Right lobe of liver (tissue), 6 donors: ENCODE data around the gene ZNF28. TPM values are rescaled to one million over a fixed set of nuclear protein-coding genes. Genes with fewer than 3 reads are reported as not detected.
"Not testable (repeated sequence)": the region's sequence is repeated elsewhere in the genome, so short reads cannot be mapped to it uniquely, and the experiment has no call there.

ENCODE experiments used
- ATAC-seq, 4 donors: fragments of 200-7000 bp; cut with Tn5 transposase; one replicate each; pipeline ENCODE4 v1.9.1; 2020; ENCODE audit warnings: mild to moderate bottlenecking in 4 of 4, moderate library complexity in 4 of 4
- DNase-seq, 3 donors: peaks; one replicate each; pipeline ENCODE4 v3.0.0-alpha.2; 2020
- H3K27ac ChIP-seq, 3 donors: fragments of 200-600 bp; one replicate each; pipeline ENCODE4 v1.8.0; 2022
- H3K27me3 ChIP-seq, 2 donors: fragments of 200-600 bp; one replicate each; pipeline ENCODE4 v1.8.0; 2022
- H3K36me3 ChIP-seq, 4 donors: fragments of 200-600 bp; sonication (generic) in 1 of 4; one replicate each; pipeline versions ENCODE4 v1.5.1 to v1.8.0; 2017 to 2022; ENCODE audit warnings: control low read depth in 1 of 4
- H3K4me1 ChIP-seq, 4 donors: fragments of 200-600 bp; sonication (generic) in 1 of 4; one replicate each; pipeline versions ENCODE4 v1.5.1 to v1.8.0; 2017 to 2022; ENCODE audit warnings: control low read depth in 1 of 4
- H3K4me3 ChIP-seq, 3 donors: fragments of 200-600 bp; one replicate each; pipeline ENCODE4 v1.8.0; 2022
- H3K9me3 ChIP-seq, 4 donors: fragments of 200-600 bp; sonication (generic) in 1 of 4; one replicate each; pipeline versions ENCODE4 v1.5.1 to v1.8.0; 2017 to 2022; ENCODE audit warnings: control low read depth in 1 of 4
- POLR2A ChIP-seq: fragments of 450-650 bp; IDR thresholded peaks from one replicate; pipeline ENCODE4 v1.6.1; 2017; ENCODE audit warnings: antibody characterized with exemption, mild to moderate bottlenecking
- WGBS: methylation state at CpG from one replicate; pipeline ENCODE4 v1.1.6; 2018; ENCODE audit warnings: low coverage, low lambda C conversion rate; ENCODE audit not compliant: insufficient coverage; ENCODE audit errors: missing lambda C conversion rate; 5-methylcytosine and 5-hydroxymethylcytosine counted together
- intact Hi-C, 2 donors: fragments of 100-400 bp; cut with DNase I; formaldehyde crosslinking; loops; one replicate each; pipeline versions ENCODE4 v1.11.2 to v1.14.1; 2022
- total RNA-seq, 6 experiments: library from RNA; depleted of rRNA in 2 of 6; stranded (reverse); fragments of >200 nt in 2 of 6; fragmentation: NEBNext Ultra II Directional in 3 of 6; extraction: Animal tissue kit (Norgen Biotek cat#: 25700) in 3 of 6; gene quantifications; one replicate each; pipeline versions ENCODE4 v1.1.0 to v1.2.4, GENCODE V29; 2016 to 2023
- TF ChIP-seq, protein P1 (sequence below), 4 donors: fragments of 200-600 bp in 3 of 4; fragments of 450-650 bp in 1 of 4; IDR thresholded peaks; one replicate each; pipeline versions ENCODE4 v1.5.1 to v1.8.0; 2016 to 2022; ENCODE audit warnings: antibody characterized with exemption in 4 of 4, mild to moderate bottlenecking in 2 of 4
- donor health status: DM: no; HTN: yes; CAD: no.
- donor health status: DM: no; HTN: no; CAD: no.
- donor health status: DM: no; HTN: no; CAD: no.
- donor health status: DM: no; HTN: yes; CAD: no.
- donor health status: DM: no; HTN: yes; CAD: no.

ZNF28 gene
- total RNA-seq, 6 experiments from 2014 or later = 0.92 to 4.2 (median 2.9) TPM

DNA sequence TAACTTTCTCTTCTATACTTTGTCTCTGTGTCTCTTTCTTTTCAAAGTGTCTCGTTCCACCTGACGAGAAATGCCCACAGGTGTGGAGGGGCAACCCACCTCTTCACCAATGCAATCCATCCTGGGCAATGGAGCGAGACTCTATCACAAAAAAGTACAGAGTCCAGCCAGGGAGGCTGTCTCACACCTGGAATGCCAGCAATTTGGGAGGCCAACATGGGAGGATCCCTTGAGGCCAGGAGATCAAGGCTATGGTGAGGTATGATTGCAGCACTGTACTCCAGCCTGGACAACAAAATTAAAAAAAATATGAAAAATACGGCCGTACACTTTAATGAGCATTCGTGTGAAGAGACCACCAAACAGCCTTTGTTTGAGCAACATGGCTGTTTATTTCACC, 32.0 kb downstream of the ZNF28 start:
- ATAC-seq (no peak), DNase-seq (no peak)
- no peaks in the 10 kb centered on the region for H3K36me3 ChIP-seq
- H3K27ac ChIP-seq = no peak overlapping the region
- H3K27me3 ChIP-seq = no peaks in the 10 kb centered on the region
- WGBS = 79% methylated on average over 6 of the region's 6 CpGs
- intact Hi-C loops = no loop called here
- peaks cover 0 to under 1% (median 0%) of the 10 kb centered on the region in 4 donors for H3K9me3 ChIP-seq
- H3K4me1 ChIP-seq = no peaks in the 10 kb centered on the region
- H3K4me3 ChIP-seq = no peak overlapping the region
- TF ChIP-seq, protein P1, sequence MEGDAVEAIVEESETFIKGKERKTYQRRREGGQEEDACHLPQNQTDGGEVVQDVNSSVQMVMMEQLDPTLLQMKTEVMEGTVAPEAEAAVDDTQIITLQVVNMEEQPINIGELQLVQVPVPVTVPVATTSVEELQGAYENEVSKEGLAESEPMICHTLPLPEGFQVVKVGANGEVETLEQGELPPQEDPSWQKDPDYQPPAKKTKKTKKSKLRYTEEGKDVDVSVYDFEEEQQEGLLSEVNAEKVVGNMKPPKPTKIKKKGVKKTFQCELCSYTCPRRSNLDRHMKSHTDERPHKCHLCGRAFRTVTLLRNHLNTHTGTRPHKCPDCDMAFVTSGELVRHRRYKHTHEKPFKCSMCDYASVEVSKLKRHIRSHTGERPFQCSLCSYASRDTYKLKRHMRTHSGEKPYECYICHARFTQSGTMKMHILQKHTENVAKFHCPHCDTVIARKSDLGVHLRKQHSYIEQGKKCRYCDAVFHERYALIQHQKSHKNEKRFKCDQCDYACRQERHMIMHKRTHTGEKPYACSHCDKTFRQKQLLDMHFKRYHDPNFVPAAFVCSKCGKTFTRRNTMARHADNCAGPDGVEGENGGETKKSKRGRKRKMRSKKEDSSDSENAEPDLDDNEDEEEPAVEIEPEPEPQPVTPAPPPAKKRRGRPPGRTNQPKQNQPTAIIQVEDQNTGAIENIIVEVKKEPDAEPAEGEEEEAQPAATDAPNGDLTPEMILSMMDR (IDR thresholded peaks at IDR 0.05) = no peak
- no peak for TF ChIP-seq POLR2A

DNA sequence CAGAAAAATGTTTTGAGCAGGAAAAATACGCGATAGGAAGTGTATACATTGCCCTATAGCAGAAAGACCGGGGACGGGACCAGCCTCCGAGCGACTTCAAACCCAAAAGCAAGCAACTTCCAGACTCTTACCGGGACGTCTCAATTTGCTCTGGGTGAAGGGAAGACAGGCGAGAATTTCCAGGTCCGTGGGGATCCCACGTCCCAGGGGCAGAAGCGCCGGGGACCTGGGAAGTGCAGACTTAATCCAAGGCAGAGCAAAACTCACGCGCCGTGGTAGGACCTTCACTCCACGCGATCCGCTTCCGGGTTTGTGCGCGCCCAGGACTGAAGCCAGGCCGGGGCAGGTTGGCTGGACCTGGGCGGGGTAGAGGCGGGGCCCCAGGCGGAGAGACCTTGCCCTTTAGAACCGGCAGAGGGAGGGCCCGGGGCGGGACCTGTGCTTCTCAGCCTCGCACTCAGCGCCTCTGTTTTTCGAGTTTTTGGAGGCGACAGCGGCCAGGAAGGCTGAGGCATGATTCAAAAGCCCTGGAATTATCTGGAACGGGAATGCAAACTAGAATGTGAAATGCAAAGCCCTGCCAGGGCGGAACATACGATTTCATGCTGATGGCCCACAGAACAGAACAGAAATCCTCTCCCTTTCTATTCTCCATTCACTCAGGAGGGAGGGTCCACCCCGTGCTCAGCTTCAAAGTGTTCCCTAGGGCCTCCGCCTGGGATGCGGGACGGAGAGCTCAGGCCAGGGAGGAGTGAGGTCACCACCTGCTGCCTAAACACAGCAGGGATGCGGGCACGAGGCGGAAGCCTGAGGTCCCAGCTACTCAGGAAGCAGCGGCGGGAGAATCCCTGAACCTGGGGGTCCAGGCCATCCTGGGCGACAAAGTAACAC, 34.7 kb downstream of the ZNF28 start, which contains the start of gene ZNF600:
ZNF600 (minus strand) TSS at position 328 of the 891 bp plus-strand sequence. CDS start 7,903 bp downstream, outside the sequence.
- ATAC-seq (peak; percentile 99 to 100 (median 100)), DNase-seq (peak; percentile 84 to 94 (median 92))
- TF ChIP-seq, protein P1 (IDR thresholded peaks at IDR 0.05) = peak in 3 of 4 donors; percentile 20 to 29 (median 27)
- TF ChIP-seq POLR2A = peak; percentile 53

DNA sequence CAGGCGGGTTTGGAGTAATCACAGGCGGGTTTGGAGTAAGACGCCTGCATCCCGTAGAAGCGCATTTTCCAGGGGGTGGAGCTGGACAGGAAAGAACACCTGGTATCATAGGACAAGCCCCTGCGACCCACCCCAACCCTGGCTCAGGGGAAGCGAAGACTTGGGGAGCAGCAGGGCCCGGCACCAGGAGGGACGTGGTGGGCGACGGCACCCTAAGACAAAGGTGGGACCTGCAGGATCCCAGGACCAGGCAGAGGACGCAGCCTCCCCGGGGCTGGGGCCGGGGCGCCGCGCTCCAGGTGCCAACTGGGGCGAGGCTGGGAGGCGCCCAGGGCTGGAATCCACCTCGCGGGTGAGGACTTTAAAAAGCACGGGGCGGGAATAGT, 35.4 kb downstream of the ZNF28 start:
- ATAC-seq (peak; percentile 31 to 55 (median 44)), DNase-seq (peak in 1 of 3 donors; percentile 45)
- Histone ChIP-seq H3K27me3 (no peaks in the 10 kb centered on the region), H3K4me3 (peak overlapping the region; percentile 59 to 79 (median 62)), H3K36me3 (no peaks in the 10 kb centered on the region), H3K27ac (no peak overlapping the region), H3K9me3 (no peaks in the 10 kb centered on the region), H3K4me1 (no peaks in the 10 kb centered on the region)
- intact Hi-C loops = no loop called here
- no peak for TF ChIP-seq POLR2A
- TF ChIP-seq, protein P1 (IDR thresholded peaks at IDR 0.05) = no peak
- 4% methylated on average over 22 of the region's 23 CpGs for WGBS

More for the DNA sequence above, 34.7 kb downstream of the ZNF28 start, which contains the start of gene ZNF600:
- H3K36me3 ChIP-seq, intact Hi-C loops, H3K27ac ChIP-seq, H3K4me1 ChIP-seq, H3K9me3 ChIP-seq, H3K27me3 ChIP-seq: not testable (repeated sequence)
- peak within 1 kb of the TSS; percentile 59 to 79 (median 62) for H3K4me3 ChIP-seq
- WGBS = 2% methylated on average over 38 of the region's 47 CpGs

DNA sequence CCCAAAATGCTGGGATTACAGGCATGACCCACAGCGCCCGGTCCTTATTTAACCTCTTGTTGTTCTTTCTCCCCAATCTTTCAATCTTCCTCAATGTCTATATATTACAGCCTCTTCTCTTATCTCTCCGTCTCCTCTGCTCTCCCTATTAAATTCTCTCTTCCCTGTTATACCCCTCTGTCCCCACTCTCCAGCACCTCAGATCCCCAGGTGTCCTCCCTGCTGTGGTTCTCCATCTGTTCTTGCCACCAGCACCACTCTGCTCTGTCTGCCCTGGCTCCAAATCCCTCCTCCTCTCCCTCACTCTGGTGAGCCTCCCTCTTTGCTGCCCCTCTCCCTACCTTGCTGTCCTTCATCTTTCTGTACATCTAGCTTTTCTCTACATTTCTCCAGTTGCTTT, 35.9 kb downstream of the ZNF28 start:
- Histone ChIP-seq H3K36me3 (no peaks in the 10 kb centered on the region), H3K27me3 (no peaks in the 10 kb centered on the region), H3K4me1 (no peaks in the 10 kb centered on the region), H3K4me3 (no peak overlapping the region), H3K27ac (no peak overlapping the region), H3K9me3 (no peaks in the 10 kb centered on the region)
- intact Hi-C loops = no loop called here
- WGBS = 86% methylated on average over 3 of the region's 3 CpGs
- ATAC-seq = no peak
- no peak for DNase-seq
- no peak for TF ChIP-seq POLR2A
- TF ChIP-seq, protein P1 (IDR thresholded peaks at IDR 0.05) = no peak

DNA sequence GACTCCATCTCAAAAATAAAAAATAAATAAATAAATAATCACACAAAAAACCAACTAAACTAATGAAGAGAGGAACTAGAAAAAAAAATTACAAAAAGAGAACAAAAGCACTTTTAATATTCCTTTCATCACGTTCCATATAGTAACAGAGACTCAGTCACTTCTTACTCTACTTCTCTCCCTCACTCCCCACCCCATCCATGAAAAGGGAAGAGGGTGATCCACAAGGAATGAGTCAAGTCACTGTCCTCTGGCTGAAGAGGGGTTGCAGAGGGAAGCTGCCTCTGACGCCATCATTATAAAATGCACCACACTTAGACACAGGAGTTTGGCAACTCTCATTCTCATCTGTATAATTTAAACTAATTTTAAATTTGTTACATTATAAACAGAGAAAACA, 38.6 kb downstream of the ZNF28 start:
- H3K27me3 ChIP-seq, H3K36me3 ChIP-seq, ATAC-seq, intact Hi-C loops, H3K4me3 ChIP-seq, H3K9me3 ChIP-seq, H3K4me1 ChIP-seq, DNase-seq, H3K27ac ChIP-seq: not testable (repeated sequence)
- 80% methylated on average over 1 of the region's 2 CpGs for WGBS
